Fibroblast of lung (primary cell): ENCODE data around the gene SYNDIG1.

Source experiments
- EZH2 ChIP-seq: IDR thresholded peaks from 2 replicates; pipeline ENCODE4 v1.5.1; 2012; ENCODE audit warnings: low read length, control low read depth, mild to moderate bottlenecking; ENCODE audit errors: missing control alignments
- TF ChIP-seq, protein P1 (sequence below), 2 donors: IDR thresholded peaks in 1 of 2; conservative IDR thresholded peaks in 1 of 2; 1 replicate in 1 of 2; 2 replicates in 1 of 2; pipeline ENCODE4 v1.5.1; 2011 to 2012; ENCODE audit warnings: low read length in 2 of 2, control low read depth in 1 of 2, inconsistent platforms in 1 of 2, low read depth in 1 of 2, mild to moderate bottlenecking in 1 of 2

DNA sequence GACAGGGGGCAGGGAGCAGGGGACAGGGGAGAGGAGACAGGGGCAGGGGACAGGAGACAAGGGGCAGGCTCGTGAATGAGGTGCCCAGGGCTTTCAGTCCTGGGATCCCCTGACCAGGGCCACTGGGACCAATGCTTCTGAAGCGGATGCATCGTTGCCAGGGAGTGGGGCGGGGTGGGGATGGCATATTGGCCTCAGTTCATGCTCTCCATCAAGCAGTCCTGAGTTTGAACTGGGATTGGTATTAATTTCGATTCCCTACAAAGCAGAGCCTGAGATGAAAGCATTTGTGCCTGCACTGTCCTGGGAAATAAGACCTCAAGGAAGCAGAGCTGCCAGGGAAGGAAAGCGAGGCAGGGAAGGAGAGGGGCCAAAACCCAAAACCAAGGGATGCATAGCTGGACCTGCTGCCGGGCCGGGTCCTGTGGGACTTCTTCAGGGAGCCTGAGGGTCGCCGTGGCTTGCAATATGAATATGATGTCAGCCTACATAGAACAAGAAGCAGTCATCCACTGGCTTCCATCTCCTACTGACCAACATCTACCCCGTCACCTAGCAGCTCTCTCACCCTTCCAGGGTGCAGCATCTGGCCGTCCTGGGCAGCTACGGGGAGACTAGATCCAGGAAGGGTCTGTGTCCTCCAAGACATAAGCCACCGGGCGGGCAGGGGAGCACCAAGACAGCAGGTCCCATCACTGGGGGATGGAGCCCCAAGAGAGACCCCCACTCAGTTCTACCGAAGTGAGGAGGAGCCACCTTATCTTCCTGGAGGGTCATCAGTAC lies 233.3 kb downstream of the SYNDIG1 start:
- TF ChIP-seq, protein P1, sequence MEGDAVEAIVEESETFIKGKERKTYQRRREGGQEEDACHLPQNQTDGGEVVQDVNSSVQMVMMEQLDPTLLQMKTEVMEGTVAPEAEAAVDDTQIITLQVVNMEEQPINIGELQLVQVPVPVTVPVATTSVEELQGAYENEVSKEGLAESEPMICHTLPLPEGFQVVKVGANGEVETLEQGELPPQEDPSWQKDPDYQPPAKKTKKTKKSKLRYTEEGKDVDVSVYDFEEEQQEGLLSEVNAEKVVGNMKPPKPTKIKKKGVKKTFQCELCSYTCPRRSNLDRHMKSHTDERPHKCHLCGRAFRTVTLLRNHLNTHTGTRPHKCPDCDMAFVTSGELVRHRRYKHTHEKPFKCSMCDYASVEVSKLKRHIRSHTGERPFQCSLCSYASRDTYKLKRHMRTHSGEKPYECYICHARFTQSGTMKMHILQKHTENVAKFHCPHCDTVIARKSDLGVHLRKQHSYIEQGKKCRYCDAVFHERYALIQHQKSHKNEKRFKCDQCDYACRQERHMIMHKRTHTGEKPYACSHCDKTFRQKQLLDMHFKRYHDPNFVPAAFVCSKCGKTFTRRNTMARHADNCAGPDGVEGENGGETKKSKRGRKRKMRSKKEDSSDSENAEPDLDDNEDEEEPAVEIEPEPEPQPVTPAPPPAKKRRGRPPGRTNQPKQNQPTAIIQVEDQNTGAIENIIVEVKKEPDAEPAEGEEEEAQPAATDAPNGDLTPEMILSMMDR (conservative IDR thresholded peaks at IDR 0.05 in 1 of 2, IDR thresholded peaks at IDR 0.05 in 1 of 2; ENCODE audit: low read depth in 1 of 2, low read length in 2 of 2), result no peak
- no peak for TF ChIP-seq EZH2
